Measurements from ENCODE around the gene BBS9.

Gene BBS9

DNA sequence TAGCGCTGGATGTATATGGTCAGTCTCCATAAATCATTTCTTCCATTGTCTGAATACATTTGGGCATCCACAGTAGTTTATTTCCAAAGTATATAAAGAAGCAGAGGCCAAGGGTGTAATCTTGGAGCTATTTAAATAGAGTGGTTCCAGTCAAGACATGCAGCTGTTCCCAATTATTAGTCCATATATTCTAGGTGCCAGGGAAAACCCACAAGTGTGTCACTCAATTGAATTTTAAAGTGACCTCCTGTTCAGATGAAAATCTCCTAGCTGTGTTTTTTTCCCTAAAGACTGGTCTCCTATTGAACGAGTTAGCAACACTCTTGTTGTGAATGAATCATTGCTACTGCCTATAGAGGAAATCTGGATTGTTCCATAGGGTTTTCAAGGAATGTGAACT lies 515.7 kb downstream of the BBS9 start:
- TF ChIP-seq, protein P1, sequence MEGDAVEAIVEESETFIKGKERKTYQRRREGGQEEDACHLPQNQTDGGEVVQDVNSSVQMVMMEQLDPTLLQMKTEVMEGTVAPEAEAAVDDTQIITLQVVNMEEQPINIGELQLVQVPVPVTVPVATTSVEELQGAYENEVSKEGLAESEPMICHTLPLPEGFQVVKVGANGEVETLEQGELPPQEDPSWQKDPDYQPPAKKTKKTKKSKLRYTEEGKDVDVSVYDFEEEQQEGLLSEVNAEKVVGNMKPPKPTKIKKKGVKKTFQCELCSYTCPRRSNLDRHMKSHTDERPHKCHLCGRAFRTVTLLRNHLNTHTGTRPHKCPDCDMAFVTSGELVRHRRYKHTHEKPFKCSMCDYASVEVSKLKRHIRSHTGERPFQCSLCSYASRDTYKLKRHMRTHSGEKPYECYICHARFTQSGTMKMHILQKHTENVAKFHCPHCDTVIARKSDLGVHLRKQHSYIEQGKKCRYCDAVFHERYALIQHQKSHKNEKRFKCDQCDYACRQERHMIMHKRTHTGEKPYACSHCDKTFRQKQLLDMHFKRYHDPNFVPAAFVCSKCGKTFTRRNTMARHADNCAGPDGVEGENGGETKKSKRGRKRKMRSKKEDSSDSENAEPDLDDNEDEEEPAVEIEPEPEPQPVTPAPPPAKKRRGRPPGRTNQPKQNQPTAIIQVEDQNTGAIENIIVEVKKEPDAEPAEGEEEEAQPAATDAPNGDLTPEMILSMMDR (IDR thresholded peaks at IDR 0.05; ENCODE audit: low read depth, low read length, missing control alignments): no peak
- peak; percentile 9 for DNase-seq (ENCODE audit: extremely low read depth, low read depth)
- no peak overlapping the region for H3K4me3 ChIP-seq (replicated peaks; ENCODE audit: low read depth, low read length)

DNA sequence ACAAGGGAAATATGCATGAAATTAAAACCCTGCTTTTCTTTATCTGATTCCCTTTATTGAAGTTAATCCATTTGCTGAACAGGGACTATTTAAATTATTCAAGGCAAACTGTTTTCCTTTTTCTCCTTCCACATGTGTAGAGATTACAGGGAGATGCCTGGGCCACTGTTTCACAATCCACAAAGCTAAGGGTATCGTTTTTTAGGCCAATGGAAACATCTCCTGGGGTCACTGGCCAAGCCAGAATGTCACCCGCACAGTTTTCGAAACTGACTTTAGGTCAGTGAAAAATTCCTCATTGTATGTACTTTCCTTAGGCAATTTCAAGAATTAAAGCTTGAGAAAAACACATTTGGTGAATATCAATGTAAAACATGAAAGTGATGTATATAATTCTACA lies 516.8 kb downstream of the BBS9 start:
- no peak overlapping the region for H3K4me3 ChIP-seq (replicated peaks; ENCODE audit: low read depth, low read length)
- no peak for DNase-seq (ENCODE audit: extremely low read depth, low read depth)
- TF ChIP-seq, protein P1 (IDR thresholded peaks at IDR 0.05; ENCODE audit: low read depth, low read length, missing control alignments): no peak

GRCh38 chr7:33646891-33647391 lies 517.6 kb downstream of the BBS9 start:
- no peak overlapping the region for H3K4me3 ChIP-seq (replicated peaks; ENCODE audit: low read depth, low read length)
- TF ChIP-seq, protein P1 (IDR thresholded peaks at IDR 0.05; ENCODE audit: low read depth, low read length, missing control alignments): no peak
- DNase-seq (ENCODE audit: extremely low read depth, low read depth): no peak

DNA sequence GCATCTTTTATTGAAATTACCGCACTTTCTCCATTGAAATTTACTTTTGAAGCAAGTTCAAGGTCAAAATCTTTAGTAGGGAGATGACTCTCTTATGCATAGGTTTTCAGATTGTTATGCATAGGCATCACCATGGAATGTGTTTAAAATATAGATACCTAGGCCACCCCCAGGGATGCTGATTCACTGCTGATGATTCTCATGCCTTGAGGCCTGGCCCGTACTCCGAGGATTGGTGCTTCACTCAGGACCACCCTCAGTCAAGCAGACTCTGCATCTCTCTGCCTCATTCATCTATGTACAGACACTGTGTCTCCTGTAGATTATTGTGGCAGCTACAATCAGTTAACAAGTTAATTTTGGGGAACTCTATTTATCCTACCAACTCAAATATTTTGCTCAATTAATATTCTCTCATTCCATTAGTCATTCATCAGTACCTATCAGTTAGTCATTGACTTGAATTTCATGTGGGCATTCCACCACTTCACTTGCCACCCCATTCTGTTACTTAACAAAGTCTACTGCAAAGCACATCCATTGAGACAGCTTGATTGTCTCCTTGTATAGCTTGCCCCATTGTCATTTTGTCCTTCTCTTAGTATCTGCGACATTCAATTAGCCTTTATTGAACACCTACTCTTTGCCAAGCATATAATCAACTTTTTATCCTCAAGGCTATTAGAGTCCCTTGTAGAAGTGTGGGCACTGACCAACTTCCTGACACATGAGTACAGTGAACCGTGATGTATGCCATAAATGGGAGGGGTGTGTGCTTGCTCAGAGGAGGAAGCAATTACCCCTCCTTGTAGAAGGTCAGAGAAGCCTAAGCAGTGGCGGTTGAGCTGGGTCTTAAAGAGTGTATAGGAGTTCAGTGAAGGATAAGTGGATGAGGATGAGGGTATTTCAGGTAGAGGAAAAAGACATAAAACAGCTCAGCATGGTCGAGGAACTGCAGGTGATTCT lies 520.4 kb downstream of the BBS9 start:
- no peak for DNase-seq (ENCODE audit: extremely low read depth, low read depth)
- TF ChIP-seq, protein P1 (IDR thresholded peaks at IDR 0.05; ENCODE audit: low read depth, low read length, missing control alignments): no peak
- H3K4me3 ChIP-seq (replicated peaks; ENCODE audit: low read depth, low read length): no peak overlapping the region

GRCh38 chr7:33650828-33651227 lies 521.5 kb downstream of the BBS9 start:
- TF ChIP-seq, protein P1 (IDR thresholded peaks at IDR 0.05; ENCODE audit: low read depth, low read length, missing control alignments): no peak
- H3K4me3 ChIP-seq (replicated peaks; ENCODE audit: low read depth, low read length): no peak overlapping the region
- DNase-seq (ENCODE audit: extremely low read depth, low read depth): peak; percentile 32

- TF ChIP-seq, protein P1 (IDR thresholded peaks at IDR 0.05; ENCODE audit: low read depth, low read length, missing control alignments): no peak
- no peak overlapping the region for H3K4me3 ChIP-seq (replicated peaks; ENCODE audit: low read depth, low read length)
- DNase-seq (ENCODE audit: extremely low read depth, low read depth): no peak
Measured at GRCh38 chr7:33651998-33652515, 522.7 kb downstream of the BBS9 start.

Measured in HFF-Myc (cell line).